Measurements from ENCODE around the gene LMNA. TPM values are rescaled to one million over a fixed set of nuclear protein-coding genes. Genes with fewer than 3 reads are reported as not detected.
"Not testable (repeated sequence)": the region's sequence is repeated elsewhere in the genome, so short reads cannot be mapped to it uniquely, and the experiment has no call there.

LMNA gene
- total RNA-seq, 1 experiment from 2014 or later, result 225 TPM

- ChIA-PET CTCF (no interaction called here), POLR2A (ENCODE audit: low non-redundant PET) (no interaction called here)
- Histone ChIP-seq H3K27me3 (replicated peaks; ENCODE audit: insufficient read depth, low read depth, low read length, poor library complexity) (no peaks in the 10 kb centered on the region), H3K4me3 (ENCODE audit: low read depth, low read length, poor library complexity, severe bottlenecking) (no peak overlapping the region), H3K9me3 (ENCODE audit: low read depth, low read length, poor library complexity, severe bottlenecking) (no peaks in the 10 kb centered on the region), H3K4me1 (ENCODE audit: insufficient read depth, low read length, poor library complexity, severe bottlenecking) (no peaks in the 10 kb centered on the region), H3K36me3 (ENCODE audit: insufficient read depth, low read length, poor library complexity, severe bottlenecking) (no peaks in the 10 kb centered on the region), H3K27ac (ENCODE audit: low read depth, low read length, poor library complexity, severe bottlenecking) (no peak overlapping the region)
- DNase-seq (ENCODE audit: low spot score), result no peak
- intact Hi-C loops (cut with micrococcal nuclease; ENCODE audit: unreplicated experiment), result no loop called here
- BruUV-seq (replicated peaks), result no TSS peak
- TF ChIP-seq CTCF (conservative IDR thresholded peaks at IDR 0.05; ENCODE audit: low read depth, low read length), result no peak
- no peak for TF ChIP-seq EZH2 (IDR thresholded peaks at IDR 0.05; ENCODE audit: borderline replicate concordance, low read depth, low read length, poor library complexity, severe bottlenecking)
These were observed 62.2 kb downstream of the LMNA start for GRCh38 chr1:156176610-156177210.

- CTCF ChIA-PET, result no interaction called here
- POLR2A ChIA-PET (ENCODE audit: low non-redundant PET), result no interaction called here
These were observed 63.6 kb downstream of the LMNA start for GRCh38 chr1:156177919-156178654.

GRCh38 chr1:156180471-156180870 lies 66.0 kb downstream of the LMNA start:
- ChIA-PET CTCF (no interaction called here), POLR2A (ENCODE audit: low non-redundant PET) (no interaction called here)
- no peak for TF ChIP-seq EZH2 (IDR thresholded peaks at IDR 0.05; ENCODE audit: borderline replicate concordance, low read depth, low read length, poor library complexity, severe bottlenecking)
- TF ChIP-seq CTCF (conservative IDR thresholded peaks at IDR 0.05; ENCODE audit: low read depth, low read length), result no peak
- no peaks in the 10 kb centered on the region for H3K36me3 ChIP-seq (ENCODE audit: insufficient read depth, low read length, poor library complexity, severe bottlenecking)
- no peaks in the 10 kb centered on the region for H3K4me1 ChIP-seq (ENCODE audit: insufficient read depth, low read length, poor library complexity, severe bottlenecking)
- no peak overlapping the region for H3K27ac ChIP-seq (ENCODE audit: low read depth, low read length, poor library complexity, severe bottlenecking)
- no peak overlapping the region for H3K4me3 ChIP-seq (ENCODE audit: low read depth, low read length, poor library complexity, severe bottlenecking)
- intact Hi-C loops (cut with micrococcal nuclease; ENCODE audit: unreplicated experiment), result no loop called here
- BruUV-seq (replicated peaks), result no TSS peak
- H3K27me3 ChIP-seq (replicated peaks; ENCODE audit: insufficient read depth, low read depth, low read length, poor library complexity), result no peaks in the 10 kb centered on the region
- no peak for DNase-seq (ENCODE audit: low spot score)
- no peaks in the 10 kb centered on the region for H3K9me3 ChIP-seq (ENCODE audit: low read depth, low read length, poor library complexity, severe bottlenecking)

More at GRCh38 chr1:156177919-156178654, 63.6 kb downstream of the LMNA start:
- DNase-seq (ENCODE audit: low spot score), result no peak
- Histone ChIP-seq H3K9me3 (ENCODE audit: low read depth, low read length, poor library complexity, severe bottlenecking) (no peaks in the 10 kb centered on the region), H3K36me3 (ENCODE audit: insufficient read depth, low read length, poor library complexity, severe bottlenecking) (no peaks in the 10 kb centered on the region), H3K27ac (ENCODE audit: low read depth, low read length, poor library complexity, severe bottlenecking) (no peak overlapping the region), H3K4me1 (ENCODE audit: insufficient read depth, low read length, poor library complexity, severe bottlenecking) (no peaks in the 10 kb centered on the region), H3K27me3 (replicated peaks; ENCODE audit: insufficient read depth, low read depth, low read length, poor library complexity) (no peaks in the 10 kb centered on the region), H3K4me3 (ENCODE audit: low read depth, low read length, poor library complexity, severe bottlenecking) (no peak overlapping the region)
- intact Hi-C loops (cut with micrococcal nuclease; ENCODE audit: unreplicated experiment), result no loop called here
- no peak for TF ChIP-seq CTCF (conservative IDR thresholded peaks at IDR 0.05; ENCODE audit: low read depth, low read length)
- no peak for TF ChIP-seq EZH2 (IDR thresholded peaks at IDR 0.05; ENCODE audit: borderline replicate concordance, low read depth, low read length, poor library complexity, severe bottlenecking)
- no TSS peak for BruUV-seq (replicated peaks)

- H3K27ac ChIP-seq (ENCODE audit: low read depth, low read length, poor library complexity, severe bottlenecking); CTCF ChIA-PET; H3K27me3 ChIP-seq (replicated peaks; ENCODE audit: insufficient read depth, low read depth, low read length, poor library complexity); intact Hi-C loops (cut with micrococcal nuclease; ENCODE audit: unreplicated experiment); BruUV-seq (replicated peaks); POLR2A ChIA-PET (ENCODE audit: low non-redundant PET); H3K9me3 ChIP-seq (ENCODE audit: low read depth, low read length, poor library complexity, severe bottlenecking); H3K36me3 ChIP-seq (ENCODE audit: insufficient read depth, low read length, poor library complexity, severe bottlenecking); H3K4me3 ChIP-seq (ENCODE audit: low read depth, low read length, poor library complexity, severe bottlenecking); H3K4me1 ChIP-seq (ENCODE audit: insufficient read depth, low read length, poor library complexity, severe bottlenecking); DNase-seq (ENCODE audit: low spot score): not testable (repeated sequence)
These were observed 66.9 kb downstream of the LMNA start for GRCh38 chr1:156181391-156181924.

- intact Hi-C loops (cut with micrococcal nuclease; ENCODE audit: unreplicated experiment); H3K4me3 ChIP-seq (ENCODE audit: low read depth, low read length, poor library complexity, severe bottlenecking); H3K27me3 ChIP-seq (replicated peaks; ENCODE audit: insufficient read depth, low read depth, low read length, poor library complexity); CTCF ChIA-PET; H3K36me3 ChIP-seq (ENCODE audit: insufficient read depth, low read length, poor library complexity, severe bottlenecking); H3K9me3 ChIP-seq (ENCODE audit: low read depth, low read length, poor library complexity, severe bottlenecking); POLR2A ChIA-PET (ENCODE audit: low non-redundant PET); BruUV-seq (replicated peaks); DNase-seq (ENCODE audit: low spot score); H3K4me1 ChIP-seq (ENCODE audit: insufficient read depth, low read length, poor library complexity, severe bottlenecking); H3K27ac ChIP-seq (ENCODE audit: low read depth, low read length, poor library complexity, severe bottlenecking): not testable (repeated sequence)
These were observed 67.7 kb downstream of the LMNA start for GRCh38 chr1:156182010-156182779.

All from A673 (cell line).